ENCODE results near the gene TBL2. TPM values are rescaled to one million over a fixed set of nuclear protein-coding genes. Genes with fewer than 3 reads are reported as not detected.
A peak's percentile ranks its signal among the peaks of the same experiment; 100 is the strongest.
"Not testable (repeated sequence)": the region's sequence is repeated elsewhere in the genome, so short reads cannot be mapped to it uniquely, and the experiment has no call there.

Gene TBL2, protein sequence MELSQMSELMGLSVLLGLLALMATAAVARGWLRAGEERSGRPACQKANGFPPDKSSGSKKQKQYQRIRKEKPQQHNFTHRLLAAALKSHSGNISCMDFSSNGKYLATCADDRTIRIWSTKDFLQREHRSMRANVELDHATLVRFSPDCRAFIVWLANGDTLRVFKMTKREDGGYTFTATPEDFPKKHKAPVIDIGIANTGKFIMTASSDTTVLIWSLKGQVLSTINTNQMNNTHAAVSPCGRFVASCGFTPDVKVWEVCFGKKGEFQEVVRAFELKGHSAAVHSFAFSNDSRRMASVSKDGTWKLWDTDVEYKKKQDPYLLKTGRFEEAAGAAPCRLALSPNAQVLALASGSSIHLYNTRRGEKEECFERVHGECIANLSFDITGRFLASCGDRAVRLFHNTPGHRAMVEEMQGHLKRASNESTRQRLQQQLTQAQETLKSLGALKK
- 49.1 TPM for total RNA-seq

DNA sequence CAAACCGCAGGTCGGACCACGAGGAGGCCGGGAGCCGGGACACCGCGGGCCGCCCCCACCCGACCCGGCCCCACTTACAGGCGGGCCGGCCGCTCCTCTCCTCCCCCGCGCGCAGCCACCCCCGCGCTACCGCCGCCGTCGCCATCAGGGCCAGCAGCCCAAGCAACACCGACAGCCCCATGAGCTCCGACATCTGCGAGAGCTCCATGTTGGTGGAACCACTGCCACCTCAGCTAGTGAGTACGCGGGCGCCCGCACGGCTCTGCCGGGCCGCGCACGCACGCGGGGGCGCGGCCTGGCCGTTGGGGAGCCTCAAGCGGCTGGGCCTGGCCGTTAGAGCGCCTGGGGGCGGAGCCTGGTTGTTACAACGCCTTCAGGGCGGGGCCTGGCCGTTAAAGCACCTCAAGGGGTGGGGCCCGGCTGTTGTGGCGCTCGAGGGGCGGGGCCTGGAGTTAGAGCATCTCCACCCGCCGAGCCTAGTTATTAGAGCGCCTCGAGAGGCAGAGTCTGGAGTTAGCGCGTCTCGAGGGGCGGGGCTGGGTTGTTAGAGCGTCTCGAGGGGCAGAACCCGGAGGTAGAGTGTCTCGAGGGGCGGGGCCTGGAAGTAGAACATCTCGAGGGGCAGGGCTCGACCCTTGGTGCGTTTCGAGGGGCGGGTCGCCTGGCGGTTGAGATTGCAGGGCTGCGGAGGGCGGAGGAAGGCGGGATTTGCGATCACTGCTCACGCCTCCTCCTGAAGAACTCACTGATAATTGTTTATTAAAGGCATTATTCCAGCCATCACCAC is at the start of gene TBL2:
Gene TBL2 (minus strand): TSS at position 238 of the 787 bp plus-strand sequence. CDS start 30 bp downstream, at position 208.
- DNase-seq: peak; percentile 100

DNA sequence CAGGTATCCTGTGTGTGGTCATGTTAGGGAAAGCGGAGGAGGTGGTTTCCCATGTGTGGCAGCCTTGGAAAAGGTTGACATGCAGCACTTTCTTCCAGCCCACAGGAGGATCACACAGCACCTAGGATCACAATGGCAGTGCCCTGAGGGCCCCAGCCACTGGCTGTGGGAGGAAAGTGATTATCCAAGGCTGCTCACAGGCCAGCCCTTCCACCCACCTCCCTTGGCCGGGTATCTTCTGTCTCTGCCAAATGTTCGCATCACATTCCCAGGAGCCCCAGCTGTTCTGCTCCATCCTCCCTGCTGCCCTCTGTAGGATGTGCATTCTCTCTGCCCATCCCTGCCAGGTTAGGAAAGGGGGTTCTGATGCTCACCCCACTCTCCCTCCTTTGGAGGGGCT is 48.4 kb upstream of the TBL2 start:
- DNase-seq: peak; percentile 53

DNA sequence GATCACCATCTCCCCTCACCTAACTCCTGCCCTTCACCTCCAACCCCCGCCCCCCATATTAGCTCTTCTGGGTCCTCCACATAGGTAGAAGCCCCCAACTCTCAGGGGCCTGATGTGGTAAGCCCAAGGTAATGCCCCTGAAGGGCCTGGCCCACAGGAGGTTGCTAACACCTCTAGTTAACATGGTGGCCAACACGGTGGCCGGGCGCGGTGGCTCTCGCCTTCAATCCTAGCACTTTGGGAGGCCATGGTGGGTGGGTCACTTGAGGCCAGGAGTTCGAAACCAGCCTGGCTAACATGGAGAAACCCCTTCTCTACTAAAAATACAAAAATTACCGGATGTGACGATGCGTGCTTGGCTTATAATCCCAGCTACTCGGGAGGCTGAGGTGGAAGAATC is 46.9 kb upstream of the TBL2 start:
- no peak for DNase-seq

DNA sequence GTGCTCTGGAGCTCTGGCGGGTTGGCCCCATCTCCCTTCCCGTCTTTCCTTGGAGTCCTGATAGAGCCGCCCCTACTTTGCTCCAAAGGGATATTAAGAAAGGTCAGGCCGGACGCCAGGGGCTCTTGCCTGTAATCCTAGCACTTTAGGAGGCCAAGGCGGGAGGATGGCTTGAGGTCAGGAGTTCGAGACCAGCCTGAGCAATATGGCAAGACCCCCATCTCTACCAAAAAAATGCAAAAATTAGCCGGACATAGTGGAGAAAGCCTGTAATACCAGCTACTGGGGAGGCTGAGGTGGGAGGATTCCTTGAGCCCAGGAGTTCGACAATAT is 46.3 kb upstream of the TBL2 start:
- DNase-seq: no peak

DNA sequence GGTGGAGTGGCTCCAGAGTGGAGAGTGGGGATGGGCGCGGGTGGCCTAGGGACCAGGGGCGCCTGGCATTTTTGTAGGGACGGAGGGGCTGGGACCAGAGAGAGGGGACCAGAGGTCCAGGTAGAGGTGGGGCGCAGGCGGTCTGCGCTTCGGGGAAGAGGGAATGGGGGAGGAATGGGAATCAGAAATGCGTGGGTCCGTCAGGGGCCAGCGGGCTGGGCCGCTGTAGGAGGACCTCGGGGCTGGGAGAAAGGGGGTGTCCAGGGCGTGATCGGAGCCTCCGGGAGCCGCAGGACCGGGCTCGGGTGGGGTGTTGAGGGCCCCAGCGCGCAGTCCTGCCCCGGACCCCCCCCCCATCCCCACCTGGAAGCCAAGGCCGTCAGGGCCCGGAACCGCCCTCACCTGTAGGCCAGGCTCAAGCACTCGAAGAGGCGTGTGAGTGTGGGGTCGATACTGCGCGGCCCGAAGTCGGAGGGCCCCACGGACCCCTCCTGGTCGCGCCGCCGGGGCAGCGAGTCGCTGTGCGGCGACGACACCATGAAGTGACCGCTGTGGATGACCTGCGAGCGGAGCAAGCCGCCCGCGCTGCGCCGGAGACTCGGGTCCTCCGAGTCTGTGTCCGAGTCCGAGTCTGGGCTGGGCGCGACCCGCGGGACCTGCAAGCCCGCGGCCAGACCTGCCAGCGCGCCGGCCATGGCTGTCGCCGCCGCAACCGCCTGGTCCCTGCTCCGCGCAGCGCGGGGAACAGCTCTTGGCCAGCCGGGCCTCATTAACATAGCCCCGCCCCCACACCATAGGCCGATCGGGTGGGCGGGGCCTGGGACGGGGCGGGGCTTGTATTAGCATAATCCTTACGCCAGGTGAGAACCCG is 45.7 kb upstream of the TBL2 start, which contains the start of gene MLXIPL:
Gene MLXIPL (minus strand): TSS at position 725 of the 871 bp plus-strand sequence. CDS start 30 bp downstream, at position 695.
- peak; percentile 77 for DNase-seq

DNA sequence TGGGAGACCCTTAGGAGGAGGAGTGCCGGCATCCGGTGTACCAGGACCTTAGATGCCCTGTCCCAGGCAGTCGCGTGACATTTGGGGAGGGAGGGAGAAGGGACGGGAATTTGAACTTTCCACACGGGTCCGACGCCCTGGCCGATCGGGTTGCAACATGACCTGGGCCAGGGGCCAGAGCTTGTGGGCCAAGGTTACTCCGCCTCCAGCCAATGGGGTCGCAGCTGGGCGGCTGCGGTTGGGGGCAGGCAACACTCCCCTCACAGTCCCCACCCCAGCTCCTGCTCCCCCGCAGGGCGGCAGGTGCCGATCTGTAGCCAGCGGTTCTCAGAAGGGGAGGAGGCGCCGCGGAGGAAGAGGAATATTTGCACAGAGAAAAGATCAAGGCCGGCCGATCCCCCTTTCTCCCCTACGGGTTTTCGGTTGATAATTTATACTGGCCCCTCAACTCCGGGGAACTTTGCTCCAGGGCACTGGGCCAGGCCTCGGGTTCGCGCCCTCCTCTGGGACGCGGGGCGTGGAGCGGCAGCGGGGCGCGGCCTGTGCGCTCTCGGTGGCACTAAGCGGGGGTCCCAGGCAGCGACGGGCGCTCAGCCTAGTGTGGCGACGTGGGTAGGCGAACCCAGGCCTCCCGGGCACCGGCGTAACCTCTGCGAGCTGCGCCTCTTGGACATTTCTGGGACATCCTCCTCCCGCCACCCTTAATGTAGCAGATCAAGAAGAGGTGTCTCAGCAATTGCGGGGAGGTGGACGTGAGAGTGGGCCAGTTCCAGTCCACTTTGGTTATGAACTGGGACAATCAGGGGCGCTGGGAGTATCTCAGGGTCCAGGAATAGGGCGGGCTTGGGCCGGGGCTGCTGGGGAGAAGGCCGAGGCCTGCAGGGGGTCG is 44.8 kb upstream of the TBL2 start:
- no peak for DNase-seq

DNA sequence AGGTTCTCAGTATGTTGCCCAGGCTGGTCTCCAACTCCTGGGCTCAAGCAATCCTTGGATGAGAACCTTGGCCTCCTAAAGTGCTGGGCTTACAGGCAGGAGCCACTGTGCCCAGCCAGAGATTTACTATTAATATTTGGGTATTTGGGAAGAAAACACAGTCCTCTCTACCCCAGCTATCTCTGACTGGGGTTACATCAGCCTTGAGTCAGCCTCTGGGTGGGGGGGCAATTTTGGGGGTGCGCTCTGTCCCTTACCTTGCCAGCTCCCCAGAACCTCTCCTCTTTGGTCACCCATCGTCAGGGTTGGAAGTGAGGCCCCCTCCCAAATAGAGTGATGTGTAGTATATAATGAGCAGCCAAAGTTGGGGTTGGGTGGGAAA is 44.1 kb upstream of the TBL2 start:
- no peak for DNase-seq

DNA sequence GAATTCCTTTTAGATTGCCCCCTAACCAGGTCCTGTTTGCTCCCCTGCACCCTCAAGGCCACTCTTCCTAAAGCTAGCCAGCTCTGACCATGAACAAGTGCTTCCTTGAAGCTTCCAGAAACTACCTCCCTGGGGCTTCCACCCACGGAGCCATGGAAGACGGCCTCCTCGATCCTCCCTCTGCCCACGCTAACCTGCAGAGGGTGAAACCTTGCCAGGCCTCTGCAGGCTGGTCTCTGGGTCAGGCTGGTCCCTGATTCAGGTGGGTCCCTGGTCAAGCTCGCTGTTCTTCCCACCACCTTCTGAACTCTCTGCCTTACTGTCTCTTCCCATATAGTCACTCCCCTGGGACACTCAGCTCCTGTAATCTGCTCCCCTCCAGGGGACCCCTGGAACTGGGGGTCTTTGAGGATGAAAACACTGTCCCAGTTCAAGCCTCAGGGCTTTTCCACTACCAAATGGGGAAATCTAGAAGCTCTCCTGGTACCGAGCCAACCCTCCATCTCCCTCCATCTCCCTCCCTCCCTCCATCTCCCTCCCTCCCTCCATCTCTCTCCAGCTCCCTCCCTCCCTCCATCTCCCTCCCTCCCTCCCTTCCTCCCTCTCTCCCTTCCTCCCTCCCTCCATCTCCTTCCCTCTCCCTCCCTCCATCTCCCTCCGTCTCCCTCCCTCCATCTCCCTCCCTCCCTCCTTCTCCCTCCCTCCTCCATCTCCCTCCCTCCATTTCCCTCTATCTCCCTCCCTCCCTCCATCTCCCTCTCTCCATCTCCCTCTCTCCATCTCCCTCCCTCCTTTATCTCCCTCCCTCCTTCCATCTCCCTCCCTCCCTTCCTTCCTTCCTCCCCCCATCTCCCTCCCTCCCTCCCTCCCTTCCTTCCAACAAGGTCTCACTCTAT is 43.0 kb upstream of the TBL2 start:
- no peak for DNase-seq

DNA sequence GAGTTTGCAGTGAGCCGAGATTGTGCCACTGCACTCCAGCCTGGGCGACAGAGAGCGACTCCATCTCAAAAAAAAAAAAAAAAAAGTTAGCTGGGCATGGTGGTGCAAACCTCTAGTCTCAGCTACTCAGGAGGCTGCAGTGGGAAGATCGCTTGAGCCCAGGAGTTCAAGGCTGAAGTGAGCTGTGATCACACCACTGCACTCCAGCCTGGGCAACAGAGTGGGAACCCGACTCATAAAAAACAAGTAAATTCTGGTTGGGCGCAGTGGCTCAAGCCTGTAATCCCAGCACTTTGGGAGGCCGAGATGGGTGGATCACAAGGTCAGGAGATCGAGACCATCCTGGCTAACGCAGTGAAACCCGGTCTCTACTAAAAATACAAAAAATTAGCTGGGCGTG is 41.0 kb upstream of the TBL2 start:
- not testable (repeated sequence) for DNase-seq

DNA sequence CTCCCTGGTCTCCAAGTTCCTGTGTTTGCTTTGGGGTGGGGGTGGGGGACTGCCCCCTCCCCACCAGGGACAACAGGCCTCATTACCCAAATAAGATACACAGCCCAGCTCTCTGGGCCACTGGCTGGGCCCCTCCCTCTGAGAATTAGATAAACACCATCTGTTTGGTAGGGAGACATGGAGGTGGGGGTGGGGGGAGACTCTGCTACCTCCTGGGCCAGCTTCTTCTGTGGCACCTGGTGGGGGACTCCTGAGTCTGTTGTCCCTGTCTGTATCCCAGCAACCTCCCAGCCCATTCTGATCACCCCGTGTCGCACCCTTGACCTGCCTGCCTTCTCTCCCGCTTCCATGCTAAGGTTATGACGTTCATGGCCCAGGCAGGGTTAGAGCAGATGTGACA is 40.2 kb upstream of the TBL2 start:
- DNase-seq: no peak

DNA sequence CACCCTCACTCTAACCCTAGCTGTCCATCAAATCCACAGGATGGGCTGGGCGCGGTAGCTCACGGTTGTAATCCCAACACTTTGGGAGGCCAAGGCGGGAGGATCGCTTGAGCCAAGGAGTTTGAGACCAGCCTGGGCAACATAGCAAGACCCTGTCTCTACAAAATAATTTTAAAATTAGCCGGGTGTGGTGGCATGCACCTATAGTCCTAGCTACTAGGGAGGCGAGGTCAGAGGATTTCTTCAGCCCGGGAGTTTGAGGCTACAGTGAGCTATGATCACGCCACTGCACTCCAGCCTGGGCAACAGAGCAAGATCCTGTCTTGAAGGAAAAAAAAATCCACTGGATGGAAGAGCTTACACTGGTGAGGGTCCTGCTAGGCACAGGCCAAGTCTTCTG is 39.1 kb upstream of the TBL2 start:
- not testable (repeated sequence) for DNase-seq

DNA sequence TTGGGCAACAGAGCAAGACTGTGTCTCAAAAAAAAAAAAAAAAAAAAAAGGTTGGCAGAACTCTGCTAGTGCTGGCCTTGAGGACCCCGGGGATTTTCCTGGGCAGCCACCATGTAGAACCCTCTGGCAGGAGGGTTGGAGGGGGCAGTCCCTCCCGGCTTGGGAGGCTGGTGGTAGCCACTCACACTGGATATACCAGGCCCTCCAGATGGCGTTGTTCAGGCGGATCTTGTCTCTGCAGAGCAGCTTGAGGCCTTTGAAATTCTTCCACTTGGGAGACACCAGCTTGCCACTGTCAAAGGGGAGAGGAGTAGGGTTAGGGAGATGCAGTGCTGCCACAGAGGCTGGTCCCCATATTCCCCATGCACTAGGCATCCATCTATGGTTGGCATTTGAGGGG is 37.5 kb upstream of the TBL2 start:
- no peak for DNase-seq

DNA sequence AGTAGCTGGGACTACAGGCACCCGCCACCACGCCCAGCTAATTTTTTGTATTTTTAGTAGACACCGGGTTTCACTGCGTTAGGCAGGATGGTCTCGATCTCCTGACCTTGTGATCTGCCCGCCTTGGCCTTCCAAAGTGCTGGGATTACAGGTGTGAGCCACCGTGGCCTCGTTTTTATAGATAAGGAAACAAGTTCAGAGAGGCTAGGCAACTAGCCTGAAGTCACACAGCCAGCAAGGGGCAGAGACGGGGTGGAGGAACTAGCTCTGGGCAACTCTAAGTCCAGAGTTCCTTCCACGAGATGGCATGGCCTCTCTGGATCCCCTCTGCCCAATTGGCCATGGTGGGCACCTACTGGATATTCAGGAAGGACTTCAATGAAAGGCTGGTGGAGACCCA is 36.6 kb upstream of the TBL2 start:
- DNase-seq: not testable (repeated sequence)

DNA sequence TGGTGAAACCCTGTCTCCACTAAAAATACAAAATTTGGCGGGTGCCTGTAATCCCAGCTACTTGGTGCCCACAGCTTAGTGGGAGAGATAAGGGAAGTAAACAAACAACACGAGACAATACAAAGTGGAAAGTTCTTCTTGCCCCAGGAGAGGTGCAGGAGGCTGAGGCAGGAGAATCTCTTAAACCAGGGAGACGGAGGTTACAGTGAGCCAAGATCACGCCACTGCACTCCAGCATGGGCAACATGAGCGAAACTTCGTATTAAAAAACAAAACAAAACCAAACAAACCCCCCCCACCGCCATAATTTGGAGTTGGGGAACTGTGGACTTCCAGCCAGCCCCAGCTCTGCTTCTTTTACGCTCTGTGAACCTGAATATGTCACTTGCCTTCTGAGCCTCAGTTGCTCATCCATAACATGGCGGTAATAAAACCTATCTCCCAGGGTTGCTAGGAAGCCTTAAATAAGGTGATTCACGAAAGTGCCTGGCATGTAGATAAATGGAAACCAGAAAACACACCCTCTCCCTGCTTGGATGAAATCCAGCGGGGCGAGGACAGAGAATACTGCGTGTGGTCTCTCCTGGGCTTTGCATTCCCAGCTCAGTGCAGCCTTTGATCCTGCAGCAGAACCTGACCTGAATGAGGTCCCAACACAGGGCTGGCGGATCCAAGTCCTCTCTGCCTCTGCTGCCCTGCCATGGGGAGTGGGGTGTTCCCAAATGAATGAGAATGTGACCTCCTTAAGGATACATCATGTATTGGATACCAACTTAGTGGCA is 35.8 kb upstream of the TBL2 start:
- no peak for DNase-seq

DNA sequence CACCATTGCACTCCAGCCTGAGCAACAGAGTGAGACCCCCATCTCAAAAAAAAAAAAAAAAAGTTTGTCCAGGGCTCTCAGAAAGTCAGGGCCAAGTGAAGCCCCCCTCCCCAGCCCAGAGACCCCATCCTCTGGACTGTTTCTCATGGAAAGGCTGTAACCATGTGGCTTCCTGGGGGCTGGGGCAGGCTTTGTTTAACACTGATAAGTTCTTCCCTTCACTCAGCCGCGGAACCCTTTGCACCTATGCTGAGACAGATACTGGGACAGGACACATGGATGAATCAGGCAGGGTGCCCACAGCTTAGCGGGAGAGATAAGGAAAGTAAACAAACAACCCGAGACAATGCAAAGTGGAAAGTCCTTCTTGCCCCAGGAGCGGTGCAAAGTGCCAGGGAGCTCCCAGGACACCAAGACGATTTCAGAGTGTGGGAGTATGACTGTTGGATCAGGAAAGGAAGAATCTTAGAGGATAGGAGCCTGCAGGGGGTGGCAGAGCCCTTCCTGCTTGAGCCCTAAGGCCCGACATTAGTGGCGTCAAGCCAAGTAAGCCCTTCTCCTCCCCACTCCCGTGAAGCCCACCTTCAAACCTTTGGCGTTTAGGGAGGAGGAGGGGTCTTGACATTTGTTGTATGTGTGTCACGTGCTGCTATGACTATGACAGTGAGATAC is 34.4 kb upstream of the TBL2 start:
- no peak for DNase-seq

DNA sequence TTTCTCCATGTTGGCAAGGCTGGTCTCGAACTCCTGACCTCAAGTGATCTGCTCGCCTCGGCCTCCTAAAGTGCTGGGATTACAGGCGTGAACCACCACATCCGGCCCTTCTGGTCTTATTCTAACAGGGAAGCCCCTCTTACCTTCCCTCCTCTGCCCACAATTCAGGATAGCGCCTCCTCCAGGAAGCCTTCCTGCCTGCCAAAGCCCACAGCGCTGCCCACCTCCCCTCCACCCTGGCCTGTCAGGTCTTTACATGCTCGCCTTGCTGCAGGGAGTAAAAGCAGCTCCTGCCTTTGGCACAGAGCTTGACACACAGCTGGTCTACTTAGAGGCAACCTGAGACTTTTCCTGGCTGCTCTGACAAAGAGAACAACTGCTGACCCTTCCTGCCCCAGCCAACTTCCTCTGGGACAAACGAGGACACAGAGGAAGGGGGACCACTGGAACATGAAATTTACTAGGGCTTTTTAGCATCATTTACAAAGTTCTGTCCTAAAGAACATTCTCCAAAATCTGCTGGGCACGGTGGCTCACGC is 32.7 kb upstream of the TBL2 start:
- DNase-seq: peak; percentile 59

DNA sequence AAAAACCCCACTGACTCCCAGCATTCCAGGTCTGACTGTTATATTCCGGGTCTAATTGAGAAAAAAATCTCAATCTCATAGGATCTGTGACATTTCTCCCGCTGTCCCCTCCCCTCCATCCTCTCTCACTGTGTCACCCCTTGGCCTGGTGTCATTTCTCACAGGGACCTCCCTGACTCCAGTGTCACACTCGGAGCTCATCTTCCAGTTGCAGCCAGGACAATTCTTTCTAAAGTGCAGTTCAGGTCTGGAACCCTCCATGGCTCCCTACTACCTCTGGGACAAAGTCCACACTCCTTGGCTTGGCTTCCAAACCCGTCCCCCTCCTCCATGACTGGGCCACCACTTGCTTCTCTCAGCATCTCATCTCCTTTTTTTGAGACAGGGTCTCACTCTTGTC is 31.7 kb upstream of the TBL2 start:
- no peak for DNase-seq

DNA sequence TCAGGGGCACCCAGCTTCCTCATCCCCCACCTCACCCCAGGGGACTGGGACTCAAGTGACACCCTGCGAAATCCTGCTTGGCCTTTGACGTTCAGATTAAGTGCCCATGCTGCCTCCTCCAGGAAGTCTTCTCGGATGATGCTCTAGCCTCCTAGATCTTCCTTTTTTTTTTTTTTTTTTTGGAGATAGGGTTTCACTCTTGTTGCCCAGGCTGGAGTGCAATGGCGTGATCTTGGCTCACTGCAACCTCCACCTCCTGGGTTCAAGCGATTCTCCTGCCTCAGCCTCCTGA is 29.3 kb upstream of the TBL2 start:
- DNase-seq: not testable (repeated sequence)

All from tongue (tissue), 2 donors.